Transverse colon (tissue), 3 donors: Measurements from ENCODE around the gene VWA3B.

Experiments
- POLR2A ChIP-seq: fragments of 450-650 bp; IDR thresholded peaks from one replicate; pipeline ENCODE4 v1.6.1; 2016; ENCODE audit warnings: antibody characterized with exemption, mild to moderate bottlenecking, moderate library complexity
- POLR2AphosphoS5 ChIP-seq, 3 donors: sonication (generic); formaldehyde crosslinking; IDR thresholded peaks; one replicate each; pipeline ENCODE4 v1.6.1; 2016; ENCODE audit warnings: antibody characterized with exemption in 3 of 3

DNA sequence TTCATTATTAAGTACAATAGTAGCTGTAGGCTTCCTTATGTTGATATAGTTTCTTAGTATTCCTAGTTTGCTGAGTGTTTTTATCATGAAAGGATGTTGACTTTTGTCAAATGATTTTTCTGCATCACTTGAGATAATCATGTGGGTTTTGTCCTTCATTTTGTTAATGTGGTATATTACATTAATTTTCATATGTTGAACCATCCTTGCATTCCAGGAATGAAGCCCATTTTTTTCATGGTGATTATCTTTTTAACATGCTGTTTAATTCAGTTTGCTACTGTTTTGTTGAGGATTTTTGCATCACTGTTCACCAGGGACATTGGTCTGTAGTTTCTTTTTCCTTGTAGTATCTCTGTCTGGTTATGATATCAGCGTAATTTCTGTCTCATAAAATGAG, 176.4 kb downstream of the VWA3B start:
- TF ChIP-seq POLR2AphosphoS5 (IDR thresholded peaks at IDR 0.05), result no peak
- no peak for TF ChIP-seq POLR2A
